GM18505 (cell line): Measurements from ENCODE around the gene SP140L.
"Not testable (repeated sequence)": the region's sequence is repeated elsewhere in the genome, so short reads cannot be mapped to it uniquely, and the experiment has no call there.

ENCODE experiments used
- ATAC-seq: cut with Tn5 transposase; IDR thresholded peaks from one replicate; pipeline ENCODE4 v1.9.1; 2021; ENCODE audit not compliant: unreplicated experiment
- POLR2A ChIP-seq: IDR thresholded peaks from 4 replicates; pipeline ENCODE4 v1.6.1; 2011; ENCODE audit warnings: borderline replicate concordance; ENCODE audit not compliant: insufficient read depth, insufficient read length; ENCODE audit errors: extremely low read depth

The SP140L gene

GRCh38 chr2:230335461-230335863, 8.5 kb downstream of the SP140L start:
- ATAC-seq, result no peak
- TF ChIP-seq POLR2A, result no peak

- ATAC-seq, result no peak
- TF ChIP-seq POLR2A, result no peak
These were observed 9.0 kb downstream of the SP140L start for GRCh38 chr2:230335864-230336506.

DNA sequence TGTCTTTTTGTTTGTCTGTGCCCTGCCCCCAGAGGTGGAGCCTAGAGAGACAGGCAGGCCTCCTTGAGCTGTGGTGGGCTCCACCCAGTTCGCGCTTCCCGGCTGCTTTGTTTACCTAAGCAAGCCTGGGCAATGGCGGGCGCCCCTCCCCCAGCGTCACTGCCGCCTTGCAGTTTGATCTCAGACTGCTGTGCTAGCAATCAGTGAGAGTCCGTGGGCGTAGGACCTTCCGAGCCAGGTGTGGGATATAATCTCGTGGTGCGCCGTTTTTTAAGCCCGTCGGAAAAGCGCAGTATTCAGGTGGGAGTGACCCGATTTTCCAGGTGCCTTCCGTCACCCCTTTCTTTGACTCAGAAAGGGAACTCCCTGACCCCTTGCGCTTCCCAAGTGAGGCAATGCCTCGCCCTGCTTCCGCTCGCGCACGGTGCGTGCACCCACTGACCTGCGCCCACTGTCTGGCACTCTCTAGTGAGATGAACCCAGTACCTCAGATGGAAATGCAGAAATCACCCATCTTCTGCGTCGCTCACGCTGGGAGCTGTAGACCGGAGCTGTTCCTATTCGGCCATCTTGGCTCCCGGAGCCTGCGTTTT, 15.0 kb downstream of the SP140L start:
- not testable (repeated sequence) for ATAC-seq

- not testable (repeated sequence) for ATAC-seq
These were observed 16.1 kb downstream of the SP140L start for GRCh38 chr2:230343041-230343624.

DNA sequence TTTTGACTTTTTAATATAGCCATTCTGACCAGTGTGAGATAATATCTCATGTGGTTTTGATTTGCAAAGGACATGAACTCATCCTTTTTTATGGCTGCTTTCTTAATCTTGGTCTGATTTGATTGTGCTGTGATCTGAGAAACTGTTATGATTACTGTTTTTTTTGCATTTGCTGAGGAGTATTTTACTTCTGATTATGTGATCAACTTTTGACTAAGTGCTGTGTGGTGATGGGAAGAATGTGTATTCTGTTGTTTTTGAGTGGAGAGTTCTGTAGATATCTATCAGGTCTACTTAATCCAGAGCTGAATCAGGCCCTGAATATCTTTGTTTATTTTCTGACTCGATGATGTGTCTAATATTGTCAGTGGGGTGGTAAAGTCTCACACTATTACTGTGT, 16.8 kb downstream of the SP140L start:
- no peak for ATAC-seq
- no peak for TF ChIP-seq POLR2A

DNA sequence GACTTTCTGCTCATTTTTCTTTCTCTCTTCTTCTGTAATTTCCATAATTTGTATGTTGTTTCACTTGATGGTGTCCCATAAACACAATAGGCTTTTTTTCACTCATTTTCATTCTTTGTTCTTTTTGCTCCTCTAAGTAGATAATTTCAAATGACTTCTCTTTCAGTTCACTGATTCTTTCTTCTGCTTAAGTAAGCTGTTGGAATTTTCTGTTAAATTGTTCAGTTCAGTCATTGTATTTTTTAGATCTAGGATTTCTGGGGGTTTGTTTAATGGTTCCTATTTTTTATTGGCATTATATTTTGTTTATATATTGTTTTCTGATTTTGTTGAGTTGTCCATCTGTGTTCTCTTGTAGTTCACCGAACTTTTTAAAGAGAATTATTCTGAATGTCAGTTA, 19.5 kb downstream of the SP140L start:
- TF ChIP-seq POLR2A, result no peak

GRCh38 chr2:230346921-230347533, 20.0 kb downstream of the SP140L start:
- no peak for ATAC-seq

More for the DNA sequence above, 19.5 kb downstream of the SP140L start:
- ATAC-seq, result no peak

GRCh38 chr2:230347659-230348305, 20.8 kb downstream of the SP140L start:
- ATAC-seq, result no peak
- no peak for TF ChIP-seq POLR2A

More at GRCh38 chr2:230346921-230347533, 20.0 kb downstream of the SP140L start:
- no peak for TF ChIP-seq POLR2A

DNA sequence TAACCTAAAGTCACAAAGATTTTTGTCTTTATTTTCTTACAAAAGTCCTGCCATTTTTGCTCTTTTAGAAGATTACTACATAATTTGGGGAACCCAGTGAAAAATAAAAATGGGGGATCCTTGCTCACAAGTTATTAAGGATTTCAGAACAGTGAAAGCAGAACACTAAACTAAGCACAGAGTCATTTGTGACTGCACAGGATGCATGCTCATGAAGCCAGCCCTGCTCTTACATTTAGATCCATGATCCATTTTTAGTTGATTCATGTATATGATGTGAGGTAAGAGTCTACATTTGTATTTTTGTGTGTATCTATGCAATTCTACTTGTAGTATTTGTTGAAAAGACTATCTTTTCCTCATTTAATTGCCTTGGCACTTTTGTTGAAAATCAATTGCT, 21.8 kb downstream of the SP140L start:
- no peak for ATAC-seq

DNA sequence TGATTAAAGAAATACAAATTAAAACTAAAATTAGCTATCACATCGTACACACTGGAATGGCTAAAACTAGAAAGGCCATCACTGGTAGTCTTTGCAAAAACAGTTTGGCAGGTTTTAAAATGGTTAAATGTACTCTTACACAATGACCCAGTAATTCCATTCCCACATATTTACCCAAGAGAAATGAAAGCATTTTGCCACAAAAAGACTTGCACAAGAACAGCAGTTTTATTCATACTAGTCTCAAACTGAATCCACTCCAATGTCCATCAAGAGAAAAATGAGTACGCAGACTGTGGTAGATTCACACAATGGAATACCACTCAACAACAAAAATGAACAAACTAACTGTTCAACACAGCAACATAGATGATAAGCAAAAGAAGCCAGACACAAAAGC, 29.1 kb downstream of the SP140L start:
- no peak for TF ChIP-seq POLR2A
- no peak for ATAC-seq

More for the DNA sequence above, 21.8 kb downstream of the SP140L start:
- no peak for TF ChIP-seq POLR2A

DNA sequence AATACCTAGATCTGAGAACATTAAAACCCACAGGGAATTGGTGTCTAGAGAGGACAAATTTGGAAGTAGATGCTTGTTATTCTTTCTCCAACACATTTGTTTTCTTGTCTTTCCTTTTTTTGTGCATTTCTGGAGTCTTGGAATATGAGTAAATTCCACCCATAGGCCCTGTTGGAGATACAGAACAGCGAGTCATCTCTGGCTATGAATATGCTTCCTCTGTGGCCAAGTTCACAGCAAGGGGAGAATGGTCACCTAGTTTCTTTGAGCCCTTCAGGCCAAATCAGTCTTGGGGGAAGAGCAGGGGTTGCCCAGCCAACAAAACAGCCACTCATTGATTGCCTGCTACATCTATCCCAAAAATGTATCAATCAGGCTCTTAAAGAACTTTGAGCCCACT, 31.3 kb downstream of the SP140L start:
- no peak for TF ChIP-seq POLR2A
- ATAC-seq, result no peak

DNA sequence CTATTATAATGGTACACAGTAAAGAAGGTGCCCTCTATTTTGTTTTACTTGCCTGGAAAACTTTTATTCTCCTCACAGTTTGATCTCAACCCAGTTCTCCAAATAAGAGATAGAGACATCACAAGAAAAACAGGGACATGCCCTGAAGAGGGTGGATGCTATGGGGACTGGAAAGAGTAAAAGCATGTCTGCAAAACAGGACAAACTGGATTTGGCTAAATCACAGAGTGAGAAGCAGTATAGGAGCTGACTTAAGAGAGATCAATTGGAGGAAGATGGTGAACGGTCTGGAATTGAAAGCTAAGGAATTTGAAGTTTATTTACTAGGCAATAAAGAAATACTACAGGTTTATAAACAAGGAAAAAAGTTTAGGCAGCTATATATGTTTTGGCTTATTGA, 33.0 kb downstream of the SP140L start:
- no peak for ATAC-seq
- no peak for TF ChIP-seq POLR2A

DNA sequence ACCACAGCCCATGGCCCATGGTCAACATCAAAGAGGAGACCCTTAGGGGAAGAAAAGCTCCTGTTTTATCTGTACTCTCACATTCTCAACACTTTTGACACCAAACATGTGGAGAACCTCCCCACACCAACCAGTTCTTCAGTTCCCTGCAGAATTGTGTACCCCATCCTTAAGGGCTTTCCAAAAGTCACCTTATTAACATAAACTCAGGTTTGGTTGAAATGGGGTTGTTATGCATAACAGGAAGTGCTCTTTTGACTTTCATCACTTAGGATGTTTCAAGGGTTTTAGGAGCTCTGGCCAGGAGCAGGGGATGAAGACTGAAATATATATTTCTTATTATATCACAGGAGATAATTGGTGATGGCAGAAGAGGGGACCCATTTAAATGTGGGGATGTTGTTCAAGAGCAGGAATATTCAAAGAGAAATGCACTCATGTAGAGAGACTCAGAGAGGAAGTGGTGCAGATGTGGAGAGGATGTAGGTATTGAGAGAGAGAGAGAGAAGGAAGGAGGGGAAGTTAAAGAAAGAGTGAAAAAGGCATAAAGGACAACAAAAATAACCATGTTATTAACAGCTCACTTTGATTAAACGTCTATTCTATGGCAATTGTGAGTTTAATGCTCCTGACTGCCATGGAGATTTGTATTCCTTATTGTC, 35.2 kb downstream of the SP140L start:
- ATAC-seq, result no peak
- TF ChIP-seq POLR2A, result no peak

DNA sequence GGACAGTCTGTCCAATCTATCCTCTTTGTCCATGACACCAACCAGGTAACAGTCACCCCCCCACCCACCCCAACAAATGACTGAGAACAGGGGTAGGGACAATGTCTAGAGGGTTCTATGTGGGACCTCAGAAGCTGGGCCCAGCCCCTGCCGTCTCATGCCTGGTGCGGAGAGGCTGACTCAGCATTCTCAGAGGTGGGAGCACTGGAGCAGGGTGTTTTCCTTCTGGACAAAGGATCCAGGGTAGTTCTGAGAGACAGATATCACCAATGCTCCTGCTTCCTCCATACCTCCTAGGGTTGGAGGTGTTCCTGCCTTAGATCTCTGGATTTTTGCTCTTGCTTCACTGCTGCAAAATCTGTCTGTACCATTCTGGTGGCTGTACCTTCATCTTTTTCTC, 55.1 kb downstream of the SP140L start:
- TF ChIP-seq POLR2A, result no peak
- ATAC-seq, result no peak

DNA sequence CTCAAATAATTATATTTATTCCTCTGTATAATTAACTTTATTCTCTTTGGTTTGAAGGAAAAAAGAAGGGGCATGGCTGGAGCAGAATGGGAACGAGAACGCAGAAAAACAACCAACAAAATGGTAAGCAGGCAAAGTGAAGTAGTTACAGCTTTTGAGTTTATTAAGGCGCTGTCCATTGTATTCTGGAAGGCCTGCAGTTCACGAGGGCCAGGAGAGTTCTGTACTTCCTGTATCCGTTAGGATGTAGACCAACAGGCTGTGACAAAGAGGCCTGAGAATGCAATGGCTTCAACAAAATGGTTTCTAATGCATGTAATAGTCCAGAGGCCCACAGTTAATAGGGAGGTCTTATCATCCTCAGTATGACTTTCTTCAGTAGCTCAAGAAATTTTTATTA, 56.5 kb downstream of the SP140L start:
- ATAC-seq, result no peak
- TF ChIP-seq POLR2A, result no peak
